HFFc6 (cell line): Measurements from ENCODE around the gene GIGYF2. TPM values are rescaled to one million over a fixed set of nuclear protein-coding genes. Genes with fewer than 3 reads are reported as not detected.

Experiments used
- DNase-seq: peaks from one replicate; pipeline ENCODE4 v3.0.0-alpha.2; 2018
- H3K27ac Mint-ChIP-seq: 2 replicates; pipeline ENCODE4 v1.8.0; 2020; ENCODE audit warnings: mild to moderate bottlenecking, mixed read lengths
- H3K27me3 Mint-ChIP-seq: 2 replicates; pipeline ENCODE4 v1.8.0; 2021; ENCODE audit warnings: mild to moderate bottlenecking, moderate library complexity, mixed read lengths; ENCODE audit not compliant: insufficient read depth
- H3K36me3 Mint-ChIP-seq: 2 replicates; pipeline ENCODE4 v1.8.0; 2021; ENCODE audit warnings: low read depth, mixed read lengths
- H3K4me1 Mint-ChIP-seq: 2 replicates; pipeline ENCODE4 v1.8.0; 2020; ENCODE audit warnings: low read depth, mixed read lengths
- H3K4me3 Mint-ChIP-seq: 2 replicates; pipeline ENCODE4 v1.8.0; 2020; ENCODE audit warnings: mild to moderate bottlenecking, moderate library complexity, mixed read lengths
- H3K9me3 Mint-ChIP-seq: 2 replicates; pipeline ENCODE4 v1.8.0; 2020; ENCODE audit warnings: mild to moderate bottlenecking, mixed read lengths
- CTCF ChIP-seq: fragments of 200-600 bp; sonication (generic); IDR thresholded peaks from 2 replicates; pipeline ENCODE4 v1.5.0; 2021; ENCODE audit warnings: antibody characterized with exemption, mild to moderate bottlenecking
- total RNA-seq, 6 experiments: library from RNA; stranded (reverse); fragmentation: NEBNext Ultra II Directional; extraction: Animal tissue kit (Norgen Biotek cat#: 25700); gene quantifications; 2 replicates in 1 of 6; 3 replicates in 5 of 6; pipeline ENCODE4 v1.2.3, GENCODE V29; 2021

Gene GIGYF2
- total RNA-seq, 6 experiments from 2014 or later, result 36.9 to 44.6 (median 42.3) TPM

GRCh38 chr2:232655392-232655791 lies 41.7 kb upstream of the GIGYF2 start:
- TF ChIP-seq CTCF, result no peak
- Mint-ChIP-seq H3K27ac (no peak overlapping the region), H3K9me3 (no peaks in the 10 kb centered on the region), H3K36me3 (no peaks in the 10 kb centered on the region), H3K27me3 (peaks cover 17% of the 10 kb centered on the region), H3K4me3 (no peak overlapping the region), H3K4me1 (peaks cover 16% of the 10 kb centered on the region)
- no peak for DNase-seq

GRCh38 chr2:232658217-232658785 lies 38.8 kb upstream of the GIGYF2 start:
- Mint-ChIP-seq H3K4me3 (no peak overlapping the region), H3K36me3 (no peaks in the 10 kb centered on the region), H3K27ac (no peak overlapping the region), H3K27me3 (peaks cover 12% of the 10 kb centered on the region), H3K9me3 (no peaks in the 10 kb centered on the region), H3K4me1 (peaks cover 5% of the 10 kb centered on the region; the same call in 1 of the 2 replicates)
- DNase-seq, result no peak
- TF ChIP-seq CTCF, result peak; percentile 49

GRCh38 chr2:232659359-232659758 lies 37.8 kb upstream of the GIGYF2 start:
- peaks cover 5% of the 10 kb centered on the region; the same call in 1 of the 2 replicates for H3K4me1 Mint-ChIP-seq
- TF ChIP-seq CTCF, result no peak

GRCh38 chr2:232662486-232663260 lies 34.5 kb upstream of the GIGYF2 start:
- no peak for TF ChIP-seq CTCF
- Mint-ChIP-seq H3K9me3 (no peaks in the 10 kb centered on the region), H3K27me3 (peaks cover 14% of the 10 kb centered on the region), H3K4me1 (peaks cover 5% of the 10 kb centered on the region; the same call in 1 of the 2 replicates), H3K36me3 (no peaks in the 10 kb centered on the region), H3K4me3 (no peak overlapping the region), H3K27ac (no peak overlapping the region)
- no peak for DNase-seq

More at GRCh38 chr2:232659359-232659758, 37.8 kb upstream of the GIGYF2 start:
- Mint-ChIP-seq H3K9me3 (no peaks in the 10 kb centered on the region), H3K4me3 (no peak overlapping the region), H3K27ac (no peak overlapping the region), H3K36me3 (no peaks in the 10 kb centered on the region), H3K27me3 (peaks cover 12% of the 10 kb centered on the region)
- no peak for DNase-seq

- no peak overlapping the region for H3K27ac Mint-ChIP-seq
- no peak overlapping the region for H3K4me3 Mint-ChIP-seq
- H3K36me3 Mint-ChIP-seq, result no peaks in the 10 kb centered on the region
- DNase-seq, result no peak
- no peaks in the 10 kb centered on the region for H3K9me3 Mint-ChIP-seq
- no peak for TF ChIP-seq CTCF
- H3K4me1 Mint-ChIP-seq, result no peaks in the 10 kb centered on the region; the same call in 1 of the 2 replicates
- peaks cover 12% of the 10 kb centered on the region for H3K27me3 Mint-ChIP-seq
These were observed 30.9 kb upstream of the GIGYF2 start for GRCh38 chr2:232666051-232666805.
